Pancreas (tissue), 10 donors: Measurements from ENCODE around the gene LIMK2. TPM values are rescaled to one million over a fixed set of nuclear protein-coding genes. Genes with fewer than 3 reads are reported as not detected.

Experiments
- ATAC-seq, 4 donors: fragments of 200-7000 bp; cut with Tn5 transposase; one replicate each; pipeline versions ENCODE4 v1.8.0 to v1.9.1; 2020; ENCODE audit warnings: mild to moderate bottlenecking in 4 of 4, moderate library complexity in 4 of 4
- DNase-seq, 6 donors: peaks; one replicate each; pipeline ENCODE4 v3.0.0-alpha.2; 2020
- FAIRE-seq: peaks from 2 replicates; lab custom pipeline; 2012; peaks lifted over from hg19 to GRCh38; lab: Jason Lieb, UNC
- H3K27ac ChIP-seq, 4 donors: fragments of 200-600 bp; sonication (generic); 1 replicate in 3 of 4; 2 replicates in 1 of 4; pipeline versions ENCODE4 v1.5.0 to v1.8.0; 2020
- H3K27me3 ChIP-seq, 4 donors: fragments of 200-600 bp; one replicate each; pipeline ENCODE4 v1.8.0; 2021
- H3K36me3 ChIP-seq, 3 donors: fragments of 200-600 bp; sonication (generic) in 1 of 3; one replicate each; pipeline versions ENCODE4 v1.5.0 to v1.8.0; 2020 to 2021
- H3K4me1 ChIP-seq, 3 donors: fragments of 200-600 bp; one replicate each; pipeline ENCODE4 v1.8.0; 2021
- H3K4me3 ChIP-seq, 4 donors: fragments of 200-600 bp; sonication (generic) in 2 of 4; one replicate each; pipeline versions ENCODE4 v1.5.0 to v1.8.0; 2020 to 2021
- H3K9me3 ChIP-seq, 4 donors: fragments of 200-600 bp; one replicate each; pipeline ENCODE4 v1.8.0; 2021
- CTCF ChIP-seq, 4 donors: fragments of 200-600 bp; sonication (generic) in 3 of 4; IDR thresholded peaks; one replicate each; pipeline versions ENCODE4 v1.5.0 to v1.8.0; 2021; ENCODE audit warnings: antibody characterized with exemption in 4 of 4
- WGBS, 2 donors: extraction: QIAGEN DNeasy Blood & Tissue Kit; methylation state at CpG; one replicate each; pipeline ENCODE4 v1.1.7; 2013; 5-methylcytosine and 5-hydroxymethylcytosine counted together
- intact Hi-C, 3 donors: fragments of 100-400 bp; cut with DNase I; formaldehyde crosslinking; loops; one replicate each; pipeline versions ENCODE4 v1.11.1 to v1.14.2; 2022
- polyA plus RNA-seq, 2 donors: library from polyadenylated mRNA; stranded (reverse); fragments of 200-250 nt; gene quantifications; one replicate each; pipeline ENCODE4 v1.2.3, GENCODE V29; 2013
- total RNA-seq, 6 donors: library from RNA; stranded (reverse); fragmentation: NEBNext Ultra II Directional in 4 of 6; extraction: Animal tissue kit (Norgen Biotek cat#: 25700) in 4 of 6; gene quantifications; one replicate each; pipeline versions ENCODE4 v1.2.1 to v1.2.4, GENCODE V29; 2021 to 2023
- donor health status: healthy with polysubstance abuse.
- donor health status: DM: no; HTN: no; CAD: no; lungs with moderate emphysema.
- donor health status: DM: no; HTN: no; CAD: no.
- donor health status: control.
- donor health status: control.
- donor health status: Bipolar disorder and iron deficiency.
- donor health status: DM: yes; HTN: yes; CAD: no.
- donor health status: DM: no; HTN: no; CAD: no.
- donor health status: DM: no; HTN: no; CAD: no.
- donor health status: DM: yes; HTN: yes; CAD: no.

Gene LIMK2
- total and polyA plus RNA-seq, 8 donors, result 20.5 to 34.9 (median 25.1) TPM

DNA sequence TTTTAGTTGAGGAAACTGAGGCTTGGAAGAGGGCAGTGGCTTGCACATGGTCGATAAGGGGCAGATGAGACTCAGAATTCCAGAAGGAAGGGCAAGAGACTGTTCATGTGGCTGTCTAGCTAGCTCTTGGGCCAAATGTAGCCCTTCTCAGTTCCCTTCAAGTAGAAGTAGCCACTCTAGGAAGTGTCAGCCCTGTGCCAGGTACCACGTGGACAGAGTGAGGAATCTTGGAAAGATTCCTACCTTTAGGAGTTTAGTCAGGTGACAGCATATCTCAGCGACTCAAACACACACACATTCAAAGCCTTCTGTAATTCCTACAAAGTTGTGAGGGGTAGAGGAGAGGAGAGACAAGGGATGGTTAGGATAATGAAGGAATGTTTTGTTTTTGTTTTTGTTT, 61.9 kb downstream of the LIMK2 start:
- DNase-seq, result peak in 1 of 6 donors; percentile 26
- no peak for TF ChIP-seq CTCF (IDR thresholded peaks at IDR 0.05)
- no peak overlapping the region for H3K27ac ChIP-seq
- no peaks in the 10 kb centered on the region for H3K27me3 ChIP-seq
- no peak overlapping the region for H3K4me3 ChIP-seq
- no peak for FAIRE-seq
- no peaks in the 10 kb centered on the region for H3K9me3 ChIP-seq
- intact Hi-C loops, result no loop called here
- H3K4me1 ChIP-seq, result no peaks in the 10 kb centered on the region
- peaks cover 4 to 26% (median 10%) of the 10 kb centered on the region in 3 donors for H3K36me3 ChIP-seq
- ATAC-seq, result peak; percentile 39 to 79 (median 68)
- WGBS, 2 donors, result 38 to 40% methylated on average over 3 of the region's 3 CpGs

DNA sequence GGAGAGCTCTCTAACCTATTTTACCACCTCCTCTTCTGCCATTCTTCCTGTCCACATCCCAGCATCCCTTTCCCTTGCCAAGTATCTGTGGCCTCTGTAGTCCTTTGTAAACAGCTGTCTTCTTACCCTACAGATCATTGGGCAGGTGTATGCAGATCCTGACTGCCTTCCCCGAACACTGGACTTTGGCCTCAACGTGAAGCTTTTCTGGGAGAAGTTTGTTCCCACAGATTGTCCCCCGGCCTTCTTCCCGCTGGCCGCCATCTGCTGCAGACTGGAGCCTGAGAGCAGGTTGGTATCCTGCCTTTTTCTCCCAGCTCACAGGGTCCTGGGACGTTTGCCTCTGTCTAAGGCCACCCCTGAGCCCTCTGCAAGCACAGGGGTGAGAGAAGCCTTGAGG, 62.9 kb downstream of the LIMK2 start:
- TF ChIP-seq CTCF (IDR thresholded peaks at IDR 0.05), result no peak
- H3K27ac ChIP-seq, result no peak overlapping the region
- no peaks in the 10 kb centered on the region for H3K4me1 ChIP-seq
- intact Hi-C loops, result no loop called here
- no peaks in the 10 kb centered on the region for H3K27me3 ChIP-seq
- 31 to 41% methylated on average over 6 of the region's 6 CpGs for WGBS, 2 donors
- DNase-seq, result peak in 1 of 6 donors; percentile 40
- H3K9me3 ChIP-seq, result no peaks in the 10 kb centered on the region
- H3K4me3 ChIP-seq, result no peak overlapping the region
- ATAC-seq, result peak in 2 of 4 donors; percentile 5 to 17
- peaks cover 4 to 26% (median 10%) of the 10 kb centered on the region in 3 donors for H3K36me3 ChIP-seq
- no peak for FAIRE-seq

DNA sequence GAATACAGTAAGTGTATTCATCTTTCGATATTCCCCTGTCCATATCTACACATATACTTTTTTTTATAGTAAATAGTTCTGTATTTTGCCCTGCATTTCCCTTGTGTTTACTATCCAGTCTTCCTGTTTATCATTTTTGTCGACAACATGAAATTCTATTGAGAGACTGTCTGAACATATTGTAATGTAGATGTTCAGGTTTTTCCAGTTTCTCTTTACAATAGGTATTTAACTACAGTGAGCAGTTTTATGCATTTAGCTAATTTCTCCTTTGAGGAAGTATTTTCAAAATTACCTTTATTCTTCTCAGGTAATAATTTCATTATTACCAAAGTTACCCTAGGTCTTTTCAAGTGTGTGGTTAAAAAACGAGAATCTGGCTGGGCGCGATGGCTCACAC, 63.5 kb downstream of the LIMK2 start:
- 57 to 59% methylated on average over 5 of the region's 5 CpGs for WGBS, 2 donors
- H3K9me3 ChIP-seq, result no peaks in the 10 kb centered on the region
- no peak for ATAC-seq
- intact Hi-C loops, result no loop called here
- no peak for FAIRE-seq
- TF ChIP-seq CTCF (IDR thresholded peaks at IDR 0.05), result no peak
- no peak overlapping the region for H3K4me3 ChIP-seq
- no peak overlapping the region for H3K27ac ChIP-seq
- no peaks in the 10 kb centered on the region for H3K4me1 ChIP-seq
- peaks cover 4 to 26% (median 10%) of the 10 kb centered on the region in 3 donors for H3K36me3 ChIP-seq
- no peaks in the 10 kb centered on the region for H3K27me3 ChIP-seq
- no peak for DNase-seq

GRCh38 chr22:31276426-31277167, 64.5 kb downstream of the LIMK2 start:
- no peaks in the 10 kb centered on the region for H3K9me3 ChIP-seq
- FAIRE-seq (no peak), DNase-seq (peak in 1 of 6 donors; percentile 36), ATAC-seq (no peak)
- H3K27me3 ChIP-seq, result no peaks in the 10 kb centered on the region
- H3K36me3 ChIP-seq, result peaks cover 4 to 26% (median 10%) of the 10 kb centered on the region in 3 donors
- 93 to 94% methylated on average over 59 to 69 of the region's 69 CpGs for WGBS, 2 donors
- no peak overlapping the region for H3K4me3 ChIP-seq
- intact Hi-C loops, result no loop called here
- H3K4me1 ChIP-seq, result no peaks in the 10 kb centered on the region
- TF ChIP-seq CTCF (IDR thresholded peaks at IDR 0.05), result no peak
- H3K27ac ChIP-seq, result no peak overlapping the region

DNA sequence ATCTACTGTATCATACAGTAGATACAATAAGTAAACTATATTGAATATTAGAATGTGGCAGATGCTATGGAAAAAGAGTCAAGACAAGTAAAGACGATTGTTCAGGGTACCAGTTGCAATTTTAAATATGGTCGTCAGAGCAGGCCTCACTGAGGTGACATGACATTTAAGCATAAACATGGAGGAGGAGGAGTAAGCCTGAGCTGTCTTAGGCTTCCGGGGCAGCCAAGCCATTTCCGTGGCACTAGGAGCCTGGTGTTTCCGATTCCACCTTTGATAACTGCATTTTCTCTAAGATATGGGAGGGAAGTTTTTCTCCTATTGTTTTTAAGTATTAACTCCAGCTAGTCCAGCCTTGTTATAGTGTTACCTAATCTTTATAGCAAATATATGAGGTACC, 65.6 kb downstream of the LIMK2 start:
- intact Hi-C loops, result no loop called here
- no peak for TF ChIP-seq CTCF (IDR thresholded peaks at IDR 0.05)
- no peaks in the 10 kb centered on the region for H3K27me3 ChIP-seq
- FAIRE-seq (no peak), ATAC-seq (no peak), DNase-seq (peak in 1 of 6 donors; percentile 3)
- peaks cover 4 to 25% (median 10%) of the 10 kb centered on the region in 3 donors for H3K36me3 ChIP-seq
- H3K27ac ChIP-seq, result no peak overlapping the region
- no peak overlapping the region for H3K4me3 ChIP-seq
- no peaks in the 10 kb centered on the region for H3K4me1 ChIP-seq
- no peaks in the 10 kb centered on the region for H3K9me3 ChIP-seq
- WGBS, 2 donors, result 75 to 86% methylated on average over 5 of the region's 5 CpGs
